Stimulated activated CD8-positive, alpha-beta memory T cell treated with anti-CD3 and anti-CD28 coated beads, Interleukin-7, amount 100 ng/mL, for 1 hour (primary cell): Measurements from ENCODE around the gene ZBP1.
A peak's percentile ranks its signal among the peaks of the same experiment; 100 is the strongest.
"Not testable (repeated sequence)": the region's sequence is repeated elsewhere in the genome, so short reads cannot be mapped to it uniquely, and the experiment has no call there.

Experiments used
- DNase-seq, 2 donors: peaks; one replicate each; pipeline ENCODE4 v3.0.0-alpha.2; 2020; ENCODE audit warnings: low read depth in 2 of 2

The ZBP1 gene

DNA sequence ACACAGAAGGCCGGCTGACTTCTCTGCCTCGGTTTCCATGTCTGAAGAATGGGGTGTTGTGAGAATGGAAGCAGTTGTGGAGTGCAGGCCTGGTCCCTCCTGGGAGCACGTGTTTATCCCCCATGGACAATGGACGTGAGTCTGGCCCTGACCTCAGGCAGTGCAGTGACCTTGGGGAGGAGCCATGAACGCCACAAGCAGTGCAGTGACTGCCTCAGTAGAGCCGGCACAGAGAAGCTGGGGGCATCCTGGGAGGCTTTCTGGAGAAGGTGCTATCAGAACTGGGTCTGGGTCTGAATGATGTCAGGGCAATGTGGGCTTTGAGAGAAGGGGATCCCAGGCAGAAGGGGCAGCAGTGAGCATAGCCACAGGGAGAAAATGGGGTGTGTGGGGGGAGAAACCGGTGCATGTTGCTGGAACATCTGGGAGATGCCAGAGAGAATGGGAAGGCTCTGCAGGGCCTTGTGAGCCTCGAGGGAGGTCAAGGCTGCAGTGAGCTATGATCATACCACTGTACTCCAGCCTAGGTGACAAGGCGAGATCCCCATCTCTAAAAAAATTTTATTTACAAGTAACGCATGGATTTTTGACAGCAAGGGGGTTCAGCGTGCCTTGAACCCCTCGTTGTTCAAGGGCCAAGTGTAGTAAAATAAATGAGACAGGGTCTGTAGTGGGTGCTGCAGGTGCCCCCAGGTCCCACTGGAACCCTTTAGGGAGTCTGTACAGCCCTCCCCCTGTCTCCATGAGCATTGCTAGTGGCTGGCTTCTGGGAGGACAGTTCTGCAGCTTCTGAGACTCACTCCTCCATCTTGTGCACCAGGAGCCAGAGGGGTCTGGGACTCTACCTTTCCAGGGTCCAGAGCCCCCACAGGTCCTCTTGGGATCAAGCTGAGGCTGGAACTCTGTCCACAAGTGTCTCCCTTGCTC, 27.0 kb upstream of the ZBP1 start:
- DNase-seq, result no peak

- no peak for DNase-seq
These were observed 18.6 kb upstream of the ZBP1 start for GRCh38 chr20:57638895-57639236.

GRCh38 chr20:57638173-57638894, 18.1 kb upstream of the ZBP1 start:
- no peak for DNase-seq

DNA sequence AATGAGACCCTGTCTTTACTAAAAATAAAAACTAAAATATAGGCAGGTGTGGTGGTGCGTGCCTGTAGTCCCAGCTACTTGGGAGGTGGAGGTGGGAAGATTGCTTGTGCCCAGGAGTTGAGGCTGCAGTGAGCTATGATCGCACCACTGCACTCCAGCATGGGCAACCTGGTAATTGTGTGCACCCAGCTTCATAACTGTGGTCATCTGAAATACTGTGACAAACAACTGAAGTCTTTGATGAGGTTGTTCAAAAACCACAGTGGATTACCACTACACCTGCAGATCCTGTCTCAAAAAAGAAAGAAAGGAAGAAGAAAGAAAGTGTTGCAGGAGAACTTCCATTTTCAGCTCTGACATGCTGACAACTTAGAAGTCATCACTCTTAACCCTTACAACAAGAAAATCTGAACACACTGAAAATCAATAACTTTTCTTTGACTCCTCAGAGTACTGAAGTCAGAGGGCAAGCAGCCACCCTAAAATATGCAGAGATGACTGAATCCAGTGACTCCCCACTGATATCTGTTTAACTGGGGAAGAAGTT, 13.8 kb upstream of the ZBP1 start:
- no peak for DNase-seq

GRCh38 chr20:57632286-57632685, 12.1 kb upstream of the ZBP1 start:
- no peak for DNase-seq

GRCh38 chr20:57630061-57630460, 9.8 kb upstream of the ZBP1 start:
- no peak for DNase-seq

- DNase-seq, result not testable (repeated sequence)
These were observed 9.3 kb upstream of the ZBP1 start for GRCh38 chr20:57629491-57629901.

DNA sequence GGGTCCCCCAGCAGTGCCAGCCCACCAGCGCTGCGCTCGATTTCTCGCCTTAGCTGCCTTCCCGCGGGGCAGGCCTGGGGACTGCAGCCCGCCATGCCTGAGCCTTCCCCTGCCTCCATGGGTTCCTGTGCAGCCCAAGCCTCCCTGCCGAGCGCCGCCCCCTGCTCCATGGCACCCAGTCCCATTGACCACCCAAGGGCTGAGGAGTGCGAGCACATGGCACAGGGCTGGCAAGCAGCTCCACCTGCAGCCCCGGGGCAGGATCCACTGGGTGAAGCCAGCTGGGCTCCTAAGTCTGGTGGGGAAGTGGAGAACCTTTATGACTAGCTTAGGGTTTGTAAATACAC, 8.7 kb upstream of the ZBP1 start:
- DNase-seq, result not testable (repeated sequence)

- no peak for DNase-seq
These were observed 8.1 kb upstream of the ZBP1 start for GRCh38 chr20:57628047-57628961.

GRCh38 chr20:57627339-57627738, 7.1 kb upstream of the ZBP1 start:
- no peak for DNase-seq

- DNase-seq, result no peak
These were observed 5.8 kb upstream of the ZBP1 start for GRCh38 chr20:57625978-57626377.

DNA sequence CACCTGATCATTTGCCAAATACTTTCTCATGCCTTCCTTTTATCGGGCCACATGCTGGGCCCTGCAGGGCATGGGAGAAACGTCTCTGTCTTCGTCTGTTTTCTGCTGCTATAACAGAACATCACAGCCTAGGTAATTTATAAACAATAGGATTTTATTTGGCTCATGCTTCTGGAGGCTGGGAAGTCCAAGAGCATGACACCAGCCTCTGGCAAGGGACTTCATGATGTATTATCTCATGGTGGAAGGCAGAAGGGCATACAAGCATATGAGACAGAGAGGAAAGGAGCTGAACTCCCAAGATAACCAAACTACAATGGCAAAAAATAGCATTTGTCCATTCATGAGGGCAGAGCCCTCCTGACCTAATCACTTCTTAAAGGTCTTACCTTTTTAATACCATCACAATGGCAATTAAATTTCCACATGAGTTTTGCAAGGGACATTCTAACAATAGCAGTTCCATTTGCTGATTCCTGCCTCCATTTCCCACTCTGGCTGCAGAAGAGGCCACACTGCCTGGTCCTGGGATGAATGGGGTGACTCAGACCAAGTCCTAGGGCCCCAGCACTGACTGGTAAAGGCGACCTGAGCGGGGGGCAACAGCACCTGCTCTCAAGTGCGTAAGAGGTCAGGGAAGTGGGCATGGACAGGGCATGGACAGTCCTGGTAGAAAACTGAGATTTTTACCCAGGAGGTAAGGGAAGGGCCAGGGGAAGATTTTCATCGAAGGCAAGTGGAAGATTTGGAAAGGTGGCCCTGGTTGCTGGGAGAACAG, 5.1 kb upstream of the ZBP1 start:
- no peak for DNase-seq

DNA sequence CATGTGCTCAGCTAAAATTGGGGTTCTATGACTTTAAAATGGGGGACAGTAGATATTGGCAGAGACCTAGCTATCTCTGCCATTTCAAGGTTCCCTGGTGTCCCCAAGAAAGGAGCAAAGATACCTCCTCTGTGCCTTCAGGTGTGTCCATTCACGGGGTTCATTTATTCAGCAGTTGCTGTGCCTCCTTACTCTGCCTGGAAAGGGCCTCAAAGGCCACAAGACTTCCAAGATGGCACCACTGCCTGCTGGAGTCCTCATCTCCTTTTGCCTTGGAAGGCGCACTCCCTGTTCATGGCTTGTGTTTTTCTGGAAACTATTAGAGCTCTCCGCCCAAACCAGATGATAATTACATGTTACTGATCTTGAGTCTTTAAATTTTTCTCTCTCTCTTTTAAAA, 3.9 kb upstream of the ZBP1 start:
- DNase-seq, result no peak

DNA sequence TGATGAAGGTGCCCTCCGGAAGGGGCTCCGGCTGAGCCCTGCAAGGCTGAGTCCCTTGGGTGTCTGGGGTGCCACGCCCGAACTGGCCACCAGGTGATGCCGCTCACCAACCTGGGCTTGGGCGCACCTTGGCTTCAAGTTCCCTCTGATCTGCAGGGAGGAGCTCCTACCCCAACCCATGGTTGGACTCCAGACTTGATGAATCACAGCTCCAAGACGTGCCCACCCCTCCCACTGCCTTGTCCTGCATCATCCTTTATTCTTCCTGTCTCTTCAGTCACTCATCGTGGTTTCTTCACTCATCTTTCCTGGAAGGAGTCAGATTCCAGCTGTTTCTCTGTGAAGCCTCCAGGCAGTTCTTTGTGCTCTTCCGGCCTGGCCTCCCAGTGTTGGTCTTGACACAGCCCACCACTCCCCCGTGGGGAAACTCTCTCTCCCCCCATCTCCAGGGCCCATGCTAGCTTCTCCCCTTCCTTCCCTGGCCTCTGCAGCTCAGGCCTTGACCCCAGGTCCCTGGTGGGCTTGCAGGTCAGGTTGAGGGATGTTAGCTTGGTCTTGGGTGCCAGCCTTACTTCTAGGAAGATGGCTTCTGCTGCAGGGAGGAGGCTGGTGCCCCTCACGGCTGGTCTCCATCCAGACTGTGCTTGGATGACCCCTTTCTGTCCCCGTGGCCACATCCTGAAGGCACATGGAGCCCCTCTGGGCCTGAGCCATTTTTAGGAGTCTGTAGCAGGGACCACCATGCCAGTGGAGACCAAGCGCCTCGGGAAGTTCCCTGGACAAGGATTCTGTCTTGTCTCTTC, 2.6 kb upstream of the ZBP1 start:
- DNase-seq, result peak in 1 of 2 donors; percentile 60

DNA sequence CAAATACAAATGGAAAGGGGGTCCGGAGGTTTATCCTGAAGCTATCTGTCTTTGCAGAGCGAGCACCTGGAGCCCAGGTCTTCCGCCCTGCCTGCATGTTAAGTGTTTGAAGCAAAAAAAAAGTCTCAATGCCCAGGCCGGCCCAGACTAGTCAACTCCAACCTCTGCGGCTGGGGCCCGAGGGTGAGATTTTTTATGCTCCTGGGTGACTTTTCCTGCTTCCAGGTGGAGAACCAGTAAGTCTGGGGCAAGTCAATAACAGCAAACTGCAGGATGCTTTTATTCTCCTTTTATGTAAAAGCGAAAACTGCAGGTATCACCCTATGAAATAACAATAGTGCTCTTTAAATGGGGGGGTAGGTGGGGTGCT, 2.0 kb upstream of the ZBP1 start:
- DNase-seq, result no peak

DNA sequence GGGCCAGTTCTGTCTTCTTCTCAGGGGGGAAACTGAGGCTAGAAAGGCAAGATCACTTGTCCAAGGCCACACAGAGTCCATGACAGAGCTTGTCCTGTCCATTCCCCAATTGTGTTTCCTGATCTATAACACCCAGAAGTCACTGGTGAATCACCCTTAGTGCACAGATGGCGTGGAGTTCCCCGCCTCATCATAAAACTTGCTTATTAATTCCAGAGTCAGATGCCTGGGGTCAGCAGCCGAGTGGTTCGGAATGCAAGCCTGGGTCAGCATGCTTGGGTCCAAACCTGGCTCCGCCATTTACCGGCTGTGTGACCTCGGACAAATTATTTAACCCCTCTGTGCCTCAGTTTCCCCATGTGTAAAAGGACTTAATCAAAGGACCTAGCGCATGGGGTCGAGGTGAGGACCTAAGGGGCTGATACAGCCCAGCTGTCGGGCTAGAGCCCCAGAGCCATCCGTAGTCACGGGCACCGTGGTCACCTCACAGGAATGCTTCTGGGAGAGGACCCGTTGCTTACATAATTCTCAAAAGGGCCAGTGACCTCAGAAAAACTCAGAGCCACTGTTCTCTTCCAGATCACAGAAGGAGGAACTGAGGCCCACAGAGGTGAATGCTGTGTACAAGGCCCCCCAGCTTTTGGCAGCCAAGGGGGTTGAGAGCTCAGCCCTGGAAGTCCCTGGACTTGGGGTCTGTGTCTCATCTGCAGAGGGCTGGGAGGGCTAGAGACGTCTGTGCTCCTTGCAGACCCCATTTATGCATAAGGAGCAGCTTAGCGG, 1.4 kb upstream of the ZBP1 start:
- no peak for DNase-seq

DNA sequence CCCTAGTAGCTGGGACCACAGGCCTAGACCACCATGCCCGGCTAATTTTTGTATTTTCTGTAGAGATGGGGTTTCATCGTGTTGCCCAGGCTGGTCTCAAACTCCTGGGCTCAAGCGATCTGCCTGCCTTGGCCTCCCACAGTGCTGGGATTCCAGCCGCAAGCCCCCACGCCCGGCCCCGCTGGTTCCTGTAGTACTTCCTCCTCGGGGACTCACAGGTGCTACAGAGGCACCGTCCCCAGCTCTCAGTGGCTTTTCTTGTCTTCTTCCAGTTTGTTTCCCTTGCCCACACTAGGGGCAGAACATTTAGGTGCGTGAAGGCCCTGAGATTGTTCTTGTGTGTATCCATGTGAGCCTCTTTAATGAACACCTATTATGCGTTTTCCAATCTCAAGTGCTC, 773 bp upstream of the ZBP1 start:
- no peak for DNase-seq

- DNase-seq, result peak in 1 of 2 donors; percentile 31
These were observed 985 bp downstream of the ZBP1 start for GRCh38 chr20:57619051-57619831.

DNA sequence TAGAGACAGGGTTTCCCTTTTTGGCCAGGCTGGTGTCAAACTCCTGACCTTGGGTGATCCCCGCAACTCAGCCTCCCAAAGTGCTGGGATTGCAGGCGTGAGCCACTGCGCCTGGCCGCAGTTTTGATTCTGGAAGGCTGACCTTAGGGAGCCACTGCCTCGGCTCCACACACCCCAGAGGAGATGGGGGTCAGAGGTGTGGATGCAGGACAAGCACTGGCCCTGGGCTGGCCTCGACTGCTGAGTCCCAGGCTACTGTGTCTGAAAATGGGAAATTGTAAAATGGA, 1.5 kb downstream of the ZBP1 start:
- DNase-seq, result no peak
